Measurements from ENCODE around the gene SH3RF3.

- TF ChIP-seq SUZ12 (IDR thresholded peaks at IDR 0.05; ENCODE audit: extremely low read depth, insufficient read depth, insufficient read length) (no peak), YY1 (IDR thresholded peaks at IDR 0.05; ENCODE audit: insufficient read depth, insufficient read length) (no peak)
These were observed 24.2 kb downstream of the SH3RF3 start for GRCh38 chr2:109153005-109153784.

Measured in NT2/D1 (cell line).